Spinal cord (tissue), 10 donors: Measurements from ENCODE around the gene BCL11A. TPM values are rescaled to one million over a fixed set of nuclear protein-coding genes. Genes with fewer than 3 reads are reported as not detected.

ENCODE experiments used
- DNase-seq, 6 donors: peaks; one replicate each; pipeline versions ENCODE4 v3.0.0 to v3.0.0-alpha.2; 2013 to 2015; ENCODE audit warnings: low spot score in 6 of 6, low read depth in 4 of 6
- H3K27ac ChIP-seq: one replicate; pipeline ENCODE4 v1.5.1; 2013; ENCODE audit warnings: low read depth, low read length, control low read depth
- H3K27me3 ChIP-seq: one replicate; pipeline ENCODE4 v1.6.1; 2013; ENCODE audit warnings: low read length; ENCODE audit not compliant: control insufficient read depth, insufficient read depth
- H3K36me3 ChIP-seq: one replicate; pipeline ENCODE4 v1.6.1; 2013; ENCODE audit warnings: low read length; ENCODE audit not compliant: control insufficient read depth, insufficient read depth
- H3K4me1 ChIP-seq: one replicate; pipeline ENCODE4 v1.6.1; 2013; ENCODE audit warnings: low read length; ENCODE audit not compliant: control insufficient read depth, insufficient read depth
- H3K4me3 ChIP-seq: one replicate; pipeline ENCODE4 v1.5.1; 2013; ENCODE audit warnings: low read depth, low read length, control low read depth
- H3K9me3 ChIP-seq: one replicate; pipeline ENCODE4 v1.6.1; 2013; ENCODE audit warnings: low read length; ENCODE audit not compliant: control insufficient read depth, insufficient read depth
- WGBS: methylation state at CpG from one replicate; pipeline ENCODE4 v1.1.5; 2013; ENCODE audit warnings: missing lambda C conversion rate; ENCODE audit not compliant: insufficient coverage; 5-methylcytosine and 5-hydroxymethylcytosine counted together
- polyA plus RNA-seq, 2 donors: library from polyadenylated mRNA; unstranded; fragments of 120-200 nt; gene quantifications; one replicate each; pipeline ENCODE4 v1.2.1, GENCODE V29; 2013; ENCODE audit not compliant: insufficient read length in 2 of 2
- total RNA-seq, 2 donors: library from RNA; depleted of rRNA in 1 of 2; stranded (reverse); fragments of 120-200 nt in 1 of 2; fragments of >200 nt in 1 of 2; gene quantifications; one replicate each; pipeline versions ENCODE4 v1.2.3 to v1.2.4, GENCODE V29; 2013 to 2014
- donor health status: healthy.

The BCL11A gene
- total and polyA plus RNA-seq, 4 donors: 14.9 to 61.6 (median 43.8) TPM

GRCh38 chr2:60530660-60531281 lies 22.7 kb downstream of the BCL11A start:
- Histone ChIP-seq H3K36me3 (no peaks in the 10 kb centered on the region), H3K4me3 (no peak overlapping the region), H3K27me3 (peaks cover 11% of the 10 kb centered on the region), H3K4me1 (peaks cover 22% of the 10 kb centered on the region), H3K9me3 (no peaks in the 10 kb centered on the region), H3K27ac (no peak overlapping the region)
- peak in 2 of 6 donors; percentile 86 to 89 for DNase-seq
- WGBS: 16% methylated on average over 12 of the region's 12 CpGs

GRCh38 chr2:60529785-60530627 lies 23.4 kb downstream of the BCL11A start:
- no peaks in the 10 kb centered on the region for H3K36me3 ChIP-seq
- DNase-seq: no peak
- H3K4me1 ChIP-seq: peaks cover 22% of the 10 kb centered on the region
- H3K27me3 ChIP-seq: peaks cover 11% of the 10 kb centered on the region
- H3K4me3 ChIP-seq: no peak overlapping the region
- WGBS: 63% methylated on average over 9 of the region's 17 CpGs
- H3K27ac ChIP-seq: no peak overlapping the region
- no peaks in the 10 kb centered on the region for H3K9me3 ChIP-seq

GRCh38 chr2:60529136-60529784 lies 24.2 kb downstream of the BCL11A start:
- 100% methylated on average over 1 of the region's 8 CpGs for WGBS
- DNase-seq: no peak
- no peak overlapping the region for H3K27ac ChIP-seq
- H3K9me3 ChIP-seq: no peaks in the 10 kb centered on the region
- H3K4me3 ChIP-seq: no peak overlapping the region
- H3K27me3 ChIP-seq: peaks cover 11% of the 10 kb centered on the region
- no peaks in the 10 kb centered on the region for H3K36me3 ChIP-seq
- peaks cover 22% of the 10 kb centered on the region for H3K4me1 ChIP-seq

- Histone ChIP-seq H3K36me3 (no peaks in the 10 kb centered on the region), H3K4me1 (peaks cover 22% of the 10 kb centered on the region), H3K9me3 (no peaks in the 10 kb centered on the region), H3K27me3 (peaks cover 8% of the 10 kb centered on the region), H3K4me3 (no peak overlapping the region), H3K27ac (no peak overlapping the region)
- DNase-seq: no peak
- WGBS: 58% methylated on average over 3 of the region's 9 CpGs
Measured at GRCh38 chr2:60528281-60529020, 25.0 kb downstream of the BCL11A start.

GRCh38 chr2:60527762-60528161 lies 25.7 kb downstream of the BCL11A start:
- Histone ChIP-seq H3K4me1 (peaks cover 22% of the 10 kb centered on the region), H3K4me3 (no peak overlapping the region), H3K27ac (no peak overlapping the region), H3K9me3 (no peaks in the 10 kb centered on the region), H3K27me3 (peaks cover 8% of the 10 kb centered on the region), H3K36me3 (no peaks in the 10 kb centered on the region)
- WGBS: 75% methylated on average over 8 of the region's 8 CpGs
- DNase-seq: no peak

GRCh38 chr2:60526623-60527022 lies 26.8 kb downstream of the BCL11A start:
- Histone ChIP-seq H3K27ac (no peak overlapping the region), H3K36me3 (no peaks in the 10 kb centered on the region), H3K27me3 (peaks cover 5% of the 10 kb centered on the region), H3K4me1 (peaks cover 17% of the 10 kb centered on the region), H3K4me3 (no peak overlapping the region), H3K9me3 (no peaks in the 10 kb centered on the region)
- DNase-seq: no peak
- WGBS: 69% methylated on average over 9 of the region's 9 CpGs

- peaks cover 13% of the 10 kb centered on the region for H3K4me1 ChIP-seq
- no peak overlapping the region for H3K4me3 ChIP-seq
- no peak overlapping the region for H3K27ac ChIP-seq
- H3K9me3 ChIP-seq: no peaks in the 10 kb centered on the region
- no peak for DNase-seq
- H3K27me3 ChIP-seq: peaks cover 3% of the 10 kb centered on the region
- H3K36me3 ChIP-seq: no peaks in the 10 kb centered on the region
- no CpG with 5 or more reads among the region's 1 CpG for WGBS
Measured at GRCh38 chr2:60525899-60526298, 27.6 kb downstream of the BCL11A start.

- no CpG with 5 or more reads among the region's 4 CpGs for WGBS
- no peak overlapping the region for H3K27ac ChIP-seq
- peak in 1 of 6 donors; percentile 59 for DNase-seq
- H3K9me3 ChIP-seq: no peaks in the 10 kb centered on the region
- no peaks in the 10 kb centered on the region for H3K36me3 ChIP-seq
- peaks cover 3% of the 10 kb centered on the region for H3K27me3 ChIP-seq
- peaks cover 4% of the 10 kb centered on the region for H3K4me1 ChIP-seq
- H3K4me3 ChIP-seq: no peak overlapping the region
Measured at GRCh38 chr2:60524874-60525273, 28.6 kb downstream of the BCL11A start.

- Histone ChIP-seq H3K27ac (no peak overlapping the region), H3K9me3 (no peaks in the 10 kb centered on the region), H3K4me3 (no peak overlapping the region), H3K27me3 (peaks cover 3% of the 10 kb centered on the region), H3K4me1 (peaks cover 3% of the 10 kb centered on the region), H3K36me3 (no peaks in the 10 kb centered on the region)
- no peak for DNase-seq
- WGBS: no CpG with 5 or more reads among the region's 6 CpGs
Measured at GRCh38 chr2:60523963-60524362, 29.5 kb downstream of the BCL11A start.
